Measurements from ENCODE around the gene SNCAIP.
"Not testable (repeated sequence)": the region's sequence is repeated elsewhere in the genome, so short reads cannot be mapped to it uniquely, and the experiment has no call there.

SNCAIP gene

DNA sequence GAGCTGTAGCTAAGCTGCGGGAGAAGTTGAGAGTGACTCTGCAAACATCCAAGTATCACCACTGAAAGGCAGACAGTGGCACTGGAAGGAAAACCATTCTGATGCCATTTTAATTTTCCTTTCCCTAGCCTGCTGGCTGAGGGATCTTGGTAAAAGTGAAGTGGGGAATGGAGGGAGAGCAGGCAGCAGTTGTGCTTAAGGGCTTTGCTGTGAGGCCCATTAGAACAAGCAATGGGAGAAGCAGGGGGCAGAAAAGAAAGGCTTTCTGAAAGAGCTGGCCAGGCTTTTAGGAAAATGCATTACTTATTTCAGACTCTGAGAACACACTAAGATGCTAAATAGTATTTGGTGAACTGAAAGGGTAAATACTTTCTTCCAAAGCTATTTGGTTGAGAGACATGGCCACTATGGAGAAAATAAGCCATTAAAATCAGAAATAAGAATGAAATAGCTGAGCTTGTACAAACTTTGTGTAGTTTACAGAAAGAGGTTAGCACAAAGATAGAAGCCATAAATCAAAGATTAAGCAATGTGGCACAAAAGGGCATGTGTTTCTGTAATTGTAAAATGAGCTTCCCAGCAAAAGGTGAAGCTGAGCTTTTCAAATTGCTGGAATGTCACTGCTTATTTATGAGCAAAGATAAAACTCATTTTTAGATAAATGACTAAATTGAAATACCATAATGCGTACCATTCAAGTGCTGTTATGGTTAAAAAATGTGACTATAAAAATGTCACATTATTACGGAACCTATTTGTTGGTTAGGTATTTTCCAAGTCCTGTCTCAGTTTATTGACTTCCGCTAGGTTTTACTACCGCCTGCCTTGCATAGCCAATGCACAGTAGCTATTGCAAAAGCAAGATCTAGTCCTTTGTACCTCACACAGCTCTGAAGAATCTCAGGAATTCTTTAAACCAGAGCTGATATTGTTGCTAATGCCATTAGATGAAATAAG lies 20.8 kb downstream of the SNCAIP start:
- Mint-ChIP-seq H3K4me1 (ENCODE audit: low read depth) (no peaks in the 10 kb centered on the region), H3K36me3 (no peaks in the 10 kb centered on the region), H3K27me3 (peaks cover 4% of the 10 kb centered on the region), H3K9me3 (ENCODE audit: low read depth) (no peaks in the 10 kb centered on the region), H3K4me3 (no peak overlapping the region), H3K27ac (no peak overlapping the region)

DNA sequence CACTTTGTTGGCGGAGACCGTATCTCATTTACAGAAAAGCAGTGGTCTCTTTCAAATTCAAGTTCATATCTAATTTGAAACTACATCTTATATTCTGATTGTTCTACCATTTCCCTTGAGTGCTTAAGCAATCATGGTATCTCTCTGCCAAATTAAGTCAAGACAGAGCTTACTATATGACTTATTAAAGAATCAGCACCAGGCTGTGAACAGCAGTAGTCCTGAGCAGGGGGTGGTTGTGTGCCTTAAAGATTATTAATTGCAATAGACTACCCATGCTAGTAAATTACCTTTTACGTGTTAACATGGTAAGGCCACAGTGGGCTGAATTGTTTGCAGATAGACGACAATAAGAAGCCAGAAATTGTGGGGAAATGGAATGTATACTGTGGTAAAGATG lies 21.5 kb downstream of the SNCAIP start:
- no peak overlapping the region for H3K27ac Mint-ChIP-seq
- no peaks in the 10 kb centered on the region for H3K36me3 Mint-ChIP-seq
- no peak overlapping the region for H3K4me3 Mint-ChIP-seq
- no peaks in the 10 kb centered on the region for H3K9me3 Mint-ChIP-seq (ENCODE audit: low read depth)
- peaks cover 4% of the 10 kb centered on the region for H3K27me3 Mint-ChIP-seq
- H3K4me1 Mint-ChIP-seq (ENCODE audit: low read depth), result no peaks in the 10 kb centered on the region

DNA sequence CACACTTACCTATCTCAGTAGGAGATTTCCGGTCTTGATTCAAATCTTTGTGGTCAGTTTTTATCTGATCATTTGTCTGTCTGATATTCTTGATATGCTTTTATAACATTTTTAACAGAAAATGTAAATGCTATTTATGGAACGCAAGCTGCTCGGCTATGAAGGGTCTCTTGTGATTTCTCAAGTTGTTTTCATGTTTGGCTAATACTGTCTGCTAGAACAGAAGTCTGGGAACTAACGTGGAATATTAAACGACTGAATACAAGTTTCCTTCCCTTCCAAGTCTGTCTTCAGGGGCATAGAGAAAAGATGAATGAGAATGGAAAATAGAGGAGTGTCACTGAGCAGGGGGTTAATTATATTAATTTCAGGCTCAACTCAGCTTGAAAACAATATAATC lies 27.6 kb downstream of the SNCAIP start:
- Mint-ChIP-seq H3K9me3 (ENCODE audit: low read depth) (no peaks in the 10 kb centered on the region), H3K27me3 (peaks cover 5% of the 10 kb centered on the region), H3K4me3 (no peak overlapping the region), H3K27ac (no peak overlapping the region), H3K36me3 (no peaks in the 10 kb centered on the region), H3K4me1 (ENCODE audit: low read depth) (no peaks in the 10 kb centered on the region)

DNA sequence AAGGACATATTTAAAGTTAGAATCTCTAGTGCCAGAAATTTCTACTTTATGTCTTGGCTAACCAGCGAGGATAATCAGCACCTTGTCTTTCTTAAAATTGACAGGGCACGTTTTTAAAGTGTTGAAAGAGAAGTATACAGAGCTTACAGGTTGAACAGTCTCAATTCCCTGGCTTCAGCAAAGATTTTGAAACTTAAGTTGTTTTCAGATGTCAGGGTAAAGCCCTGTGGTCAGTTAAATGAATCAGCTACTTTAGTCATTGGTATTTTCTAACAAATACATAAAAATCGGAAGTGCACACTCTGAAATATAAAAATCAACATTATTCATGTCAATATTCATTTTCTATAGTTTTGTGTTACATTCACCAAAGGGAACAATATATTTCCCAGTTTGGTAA lies 29.1 kb downstream of the SNCAIP start:
- H3K27me3 Mint-ChIP-seq, result peaks cover 5% of the 10 kb centered on the region
- no peaks in the 10 kb centered on the region for H3K9me3 Mint-ChIP-seq (ENCODE audit: low read depth)
- H3K36me3 Mint-ChIP-seq, result no peaks in the 10 kb centered on the region
- no peak overlapping the region for H3K4me3 Mint-ChIP-seq
- H3K27ac Mint-ChIP-seq, result no peak overlapping the region
- no peaks in the 10 kb centered on the region for H3K4me1 Mint-ChIP-seq (ENCODE audit: low read depth)

DNA sequence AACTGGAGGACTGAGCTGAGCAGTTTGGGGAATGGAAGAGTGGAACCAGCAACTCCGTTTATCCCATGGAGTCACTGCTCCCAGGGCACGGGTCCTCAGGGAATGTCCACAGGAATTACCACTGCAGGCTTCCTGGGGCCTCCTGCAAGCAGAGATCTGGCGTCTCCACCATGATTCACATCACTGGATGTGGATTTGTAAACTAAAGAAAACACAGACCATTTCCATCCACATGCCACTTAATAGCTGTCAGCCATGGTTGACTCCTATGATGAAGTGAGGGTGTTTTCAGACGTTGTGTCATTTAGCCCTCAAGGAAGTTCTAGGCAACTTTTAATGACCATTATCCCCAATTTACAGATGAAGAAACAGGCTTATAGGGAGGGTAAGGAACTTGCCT lies 30.2 kb downstream of the SNCAIP start:
- no peaks in the 10 kb centered on the region for H3K9me3 Mint-ChIP-seq (ENCODE audit: low read depth)
- no peaks in the 10 kb centered on the region for H3K4me1 Mint-ChIP-seq (ENCODE audit: low read depth)
- peaks cover 3% of the 10 kb centered on the region for H3K27me3 Mint-ChIP-seq
- no peak overlapping the region for H3K4me3 Mint-ChIP-seq
- H3K36me3 Mint-ChIP-seq, result no peaks in the 10 kb centered on the region
- H3K27ac Mint-ChIP-seq, result no peak overlapping the region

DNA sequence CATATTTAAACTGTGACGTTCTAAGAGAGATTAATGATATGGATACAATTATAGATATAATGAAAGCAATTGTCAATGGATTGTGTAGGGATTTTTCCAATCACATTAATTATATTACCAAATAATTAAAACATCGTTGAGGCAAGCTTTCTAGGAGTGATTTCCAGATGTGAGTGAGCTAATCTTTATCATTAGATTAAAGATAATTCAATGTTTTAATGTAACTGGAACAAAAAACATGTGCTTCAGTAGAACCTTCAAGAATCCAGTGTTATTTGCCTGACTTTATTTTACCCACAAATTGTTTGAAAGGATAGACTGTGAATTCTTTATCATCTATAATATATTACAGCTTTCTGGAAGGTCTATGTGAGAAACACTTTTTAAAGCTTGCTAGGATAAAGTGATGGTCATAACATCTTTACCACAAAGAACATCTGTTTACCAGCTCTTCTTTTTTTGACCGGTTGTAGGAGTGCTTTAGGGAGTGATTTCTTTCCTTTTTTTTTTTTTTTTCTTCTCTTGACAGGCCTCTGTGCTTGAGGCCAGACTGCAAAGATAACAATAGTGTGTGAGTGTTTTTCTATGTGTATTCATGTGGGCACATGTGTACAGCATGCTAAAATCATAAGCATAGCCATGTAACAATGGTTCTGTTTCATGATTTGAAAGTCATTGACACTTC lies 35.0 kb downstream of the SNCAIP start:
- Mint-ChIP-seq H3K9me3 (ENCODE audit: low read depth) (no peaks in the 10 kb centered on the region), H3K36me3 (no peaks in the 10 kb centered on the region), H3K4me3 (no peak overlapping the region), H3K4me1 (ENCODE audit: low read depth) (no peaks in the 10 kb centered on the region), H3K27me3 (no peaks in the 10 kb centered on the region), H3K27ac (no peak overlapping the region)

DNA sequence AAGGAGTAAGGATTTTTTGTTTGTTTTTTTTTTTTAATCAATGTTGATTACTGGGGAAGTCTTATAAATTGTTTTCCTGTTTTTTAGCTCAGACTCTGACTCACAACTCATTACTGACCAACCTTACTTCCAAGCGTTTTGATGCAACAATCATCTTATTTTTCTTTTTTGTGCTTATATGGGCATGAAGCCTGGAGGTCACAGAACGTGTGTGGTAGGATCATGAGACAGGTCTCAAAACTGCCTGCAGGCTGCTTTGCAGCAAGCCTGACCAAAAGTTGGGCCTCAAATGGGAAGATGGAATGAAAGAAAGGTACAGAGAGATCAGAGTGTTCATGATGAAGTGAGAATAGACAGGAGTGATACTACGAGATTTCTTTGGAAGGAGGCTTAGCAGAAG lies 38.5 kb downstream of the SNCAIP start:
- Mint-ChIP-seq H3K27me3 (no peaks in the 10 kb centered on the region), H3K27ac (no peak overlapping the region), H3K36me3 (no peaks in the 10 kb centered on the region), H3K9me3 (ENCODE audit: low read depth) (no peaks in the 10 kb centered on the region), H3K4me1 (ENCODE audit: low read depth) (no peaks in the 10 kb centered on the region), H3K4me3 (no peak overlapping the region)

DNA sequence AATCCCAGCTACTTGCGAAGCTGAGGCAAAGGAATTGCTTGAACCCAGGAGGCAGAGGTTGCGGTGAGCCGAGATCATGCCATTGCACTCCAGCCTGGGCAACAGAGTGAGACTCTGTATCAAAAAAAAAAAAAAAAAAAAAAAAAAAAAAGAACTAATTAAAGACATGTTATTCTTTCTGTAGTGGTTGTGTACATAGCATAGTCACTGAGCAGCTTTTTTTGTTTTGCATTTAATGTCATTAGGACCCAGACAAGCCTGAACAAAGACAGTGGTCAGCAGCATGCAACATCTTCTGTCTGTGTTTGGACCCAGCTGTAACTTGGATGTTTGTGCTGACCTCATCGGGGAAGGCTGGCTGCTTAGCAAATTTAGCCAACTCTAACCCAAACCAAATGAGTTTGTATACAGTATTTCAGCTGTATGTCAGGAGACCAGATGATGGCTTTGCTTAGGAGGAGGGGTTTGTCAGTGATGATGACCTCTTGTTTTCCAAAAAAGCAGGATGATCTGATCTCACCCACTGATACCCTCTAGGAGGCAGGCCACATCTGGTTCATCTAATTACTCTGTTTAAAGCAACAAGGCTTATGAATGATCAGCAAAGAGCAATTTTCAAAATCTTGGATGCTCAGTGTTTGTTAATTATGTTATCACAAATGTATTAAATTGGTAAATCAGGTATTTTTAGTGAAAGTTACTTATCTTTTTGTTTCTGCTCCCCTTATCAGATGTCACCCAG lies 39.5 kb downstream of the SNCAIP start:
- no peaks in the 10 kb centered on the region for H3K4me1 Mint-ChIP-seq (ENCODE audit: low read depth)
- H3K36me3 Mint-ChIP-seq, result no peaks in the 10 kb centered on the region
- no peaks in the 10 kb centered on the region for H3K9me3 Mint-ChIP-seq (ENCODE audit: low read depth)
- H3K27me3 Mint-ChIP-seq, result no peaks in the 10 kb centered on the region
- no peak overlapping the region for H3K4me3 Mint-ChIP-seq
- H3K27ac Mint-ChIP-seq, result no peak overlapping the region

DNA sequence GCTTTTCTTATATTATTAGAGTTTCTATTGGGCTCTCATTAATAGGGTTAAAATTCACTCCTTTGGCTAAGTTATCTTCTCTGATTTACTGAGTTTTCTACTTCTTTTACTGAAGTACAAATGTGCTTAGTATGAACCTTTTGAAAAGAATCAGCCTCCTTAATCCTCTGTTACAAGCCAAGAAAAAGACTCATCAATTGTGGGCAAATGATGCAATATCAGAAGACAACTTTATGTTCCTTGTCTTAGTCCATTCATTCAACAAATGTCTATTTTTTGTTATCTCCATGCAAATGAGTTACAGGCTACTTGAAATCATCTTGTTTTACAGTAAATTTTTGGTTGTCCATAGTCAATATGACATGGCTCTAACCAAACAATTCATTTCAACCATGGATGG lies 40.3 kb downstream of the SNCAIP start:
- H3K4me1 Mint-ChIP-seq (ENCODE audit: low read depth), result no peaks in the 10 kb centered on the region
- no peaks in the 10 kb centered on the region for H3K36me3 Mint-ChIP-seq
- H3K27me3 Mint-ChIP-seq, result no peaks in the 10 kb centered on the region
- H3K27ac Mint-ChIP-seq, result no peak overlapping the region
- no peak overlapping the region for H3K4me3 Mint-ChIP-seq
- no peaks in the 10 kb centered on the region for H3K9me3 Mint-ChIP-seq (ENCODE audit: low read depth)

DNA sequence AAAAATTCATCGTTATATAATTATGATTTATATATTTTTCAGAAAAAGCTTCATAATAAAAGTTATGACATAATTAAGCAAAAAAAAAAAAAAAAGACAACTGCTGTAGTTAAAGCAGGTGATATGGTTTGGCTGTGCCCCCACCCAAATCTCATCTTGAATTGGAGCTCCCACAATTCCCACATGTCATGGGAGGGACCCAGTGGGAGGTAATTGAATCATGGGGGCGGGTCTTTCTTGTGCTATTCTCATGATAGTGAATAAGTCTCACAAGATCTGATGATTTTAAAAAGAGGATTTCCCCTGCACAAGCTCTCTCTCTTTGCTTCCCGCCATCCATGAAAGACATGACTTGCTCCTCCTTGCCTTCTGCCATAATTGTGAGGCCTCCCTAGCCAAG lies 41.3 kb downstream of the SNCAIP start:
- not testable (repeated sequence) for H3K27me3 Mint-ChIP-seq; H3K36me3 Mint-ChIP-seq; H3K9me3 Mint-ChIP-seq (ENCODE audit: low read depth); H3K27ac Mint-ChIP-seq; H3K4me3 Mint-ChIP-seq; H3K4me1 Mint-ChIP-seq (ENCODE audit: low read depth)

DNA sequence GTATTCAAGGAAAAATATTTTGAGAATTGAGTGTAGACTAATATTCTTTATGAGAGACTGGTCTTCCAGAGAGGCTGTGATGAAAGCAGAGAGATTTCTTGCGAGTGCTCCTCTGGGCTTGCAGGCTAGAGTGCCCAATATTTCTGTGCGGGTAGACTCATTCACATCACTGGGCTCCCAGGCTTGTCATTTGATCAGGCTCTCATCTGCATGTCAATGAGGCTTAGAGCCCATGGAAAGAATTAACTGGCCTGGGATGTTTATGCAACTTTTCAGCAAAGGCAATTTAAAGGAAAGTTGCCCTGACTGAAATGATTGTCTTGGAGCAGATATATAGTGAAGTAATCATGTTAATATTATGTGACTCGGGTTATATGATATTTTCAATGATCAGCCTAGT lies 42.3 kb downstream of the SNCAIP start:
- no peak overlapping the region for H3K27ac Mint-ChIP-seq
- no peaks in the 10 kb centered on the region for H3K4me1 Mint-ChIP-seq (ENCODE audit: low read depth)
- no peak overlapping the region for H3K4me3 Mint-ChIP-seq
- no peaks in the 10 kb centered on the region for H3K27me3 Mint-ChIP-seq
- no peaks in the 10 kb centered on the region for H3K36me3 Mint-ChIP-seq
- no peaks in the 10 kb centered on the region for H3K9me3 Mint-ChIP-seq (ENCODE audit: low read depth)

DNA sequence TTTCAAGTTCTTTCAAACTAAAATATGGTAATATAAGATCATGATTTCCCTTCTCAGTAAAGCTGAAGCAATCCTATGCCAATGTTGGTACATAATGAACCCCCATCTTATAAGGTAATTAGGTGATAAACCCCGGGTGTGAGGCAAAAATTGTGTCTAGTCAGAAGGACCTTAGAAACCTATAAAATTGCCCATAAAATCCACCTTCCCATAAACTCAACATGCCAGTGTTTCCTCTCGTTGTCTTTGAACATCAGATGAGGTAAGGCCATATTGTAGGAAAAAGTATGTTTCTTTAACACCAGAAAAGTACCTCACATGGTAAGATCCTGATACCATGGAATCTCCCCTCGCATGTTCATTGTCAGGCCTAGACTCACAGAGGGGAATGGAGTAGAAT lies 43.3 kb downstream of the SNCAIP start:
- Mint-ChIP-seq H3K36me3 (no peaks in the 10 kb centered on the region), H3K27me3 (no peaks in the 10 kb centered on the region), H3K4me1 (ENCODE audit: low read depth) (no peaks in the 10 kb centered on the region), H3K9me3 (ENCODE audit: low read depth) (no peaks in the 10 kb centered on the region), H3K27ac (no peak overlapping the region), H3K4me3 (no peak overlapping the region)

DNA sequence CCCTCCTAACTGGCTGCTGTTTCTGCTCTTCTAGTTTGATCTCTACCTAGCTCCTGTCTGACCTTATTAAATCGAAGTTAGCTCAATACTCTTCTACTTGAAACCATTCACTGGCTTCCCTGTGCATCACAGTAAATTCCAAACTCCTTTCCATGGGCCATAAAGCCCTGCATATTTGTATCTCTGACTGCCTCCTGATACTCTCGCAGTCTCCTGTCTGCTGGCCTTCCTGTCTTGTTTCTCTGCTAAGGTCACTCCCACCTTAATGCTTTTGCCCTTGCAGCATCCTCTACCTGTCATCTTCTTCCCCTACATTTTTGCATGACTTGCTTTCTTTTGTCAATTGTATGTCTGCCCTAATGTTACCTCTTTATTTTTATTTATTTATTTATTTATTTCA lies 44.8 kb downstream of the SNCAIP start:
- no peaks in the 10 kb centered on the region for H3K27me3 Mint-ChIP-seq
- H3K4me1 Mint-ChIP-seq (ENCODE audit: low read depth), result no peaks in the 10 kb centered on the region
- H3K9me3 Mint-ChIP-seq (ENCODE audit: low read depth), result no peaks in the 10 kb centered on the region
- H3K4me3 Mint-ChIP-seq, result no peak overlapping the region
- no peaks in the 10 kb centered on the region for H3K36me3 Mint-ChIP-seq
- no peak overlapping the region for H3K27ac Mint-ChIP-seq

DNA sequence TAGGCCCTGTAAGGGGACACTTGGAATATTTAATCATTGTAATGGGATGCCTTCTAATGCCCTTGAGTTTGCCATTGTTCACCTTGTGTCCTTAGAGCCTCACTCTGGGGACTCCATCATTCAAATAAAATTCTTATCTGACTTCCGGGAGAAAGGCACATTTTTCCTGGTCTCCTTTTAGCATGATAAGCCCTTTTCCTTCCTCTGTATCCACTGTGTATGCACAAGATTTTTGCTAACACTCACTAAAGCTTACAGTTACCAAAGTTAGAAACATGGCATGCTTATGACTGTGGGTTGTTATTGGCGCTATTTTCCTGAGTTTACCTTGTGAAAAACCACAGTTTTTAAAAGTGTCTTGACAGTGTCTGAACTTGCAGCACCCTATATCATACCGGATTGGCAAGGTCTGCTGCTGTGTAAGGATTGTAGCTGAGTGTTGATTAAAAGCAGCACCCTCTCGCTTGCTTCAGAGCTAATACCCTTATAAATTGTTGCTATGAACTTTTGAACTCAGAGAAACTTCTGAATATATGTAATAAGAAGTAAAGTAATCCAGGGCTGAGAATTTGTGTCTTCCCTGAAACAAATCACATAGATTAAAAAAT lies 46.4 kb downstream of the SNCAIP start:
- Mint-ChIP-seq H3K9me3 (ENCODE audit: low read depth) (no peaks in the 10 kb centered on the region), H3K4me1 (ENCODE audit: low read depth) (no peaks in the 10 kb centered on the region), H3K36me3 (no peaks in the 10 kb centered on the region), H3K27ac (no peak overlapping the region), H3K4me3 (no peak overlapping the region), H3K27me3 (no peaks in the 10 kb centered on the region)

DNA sequence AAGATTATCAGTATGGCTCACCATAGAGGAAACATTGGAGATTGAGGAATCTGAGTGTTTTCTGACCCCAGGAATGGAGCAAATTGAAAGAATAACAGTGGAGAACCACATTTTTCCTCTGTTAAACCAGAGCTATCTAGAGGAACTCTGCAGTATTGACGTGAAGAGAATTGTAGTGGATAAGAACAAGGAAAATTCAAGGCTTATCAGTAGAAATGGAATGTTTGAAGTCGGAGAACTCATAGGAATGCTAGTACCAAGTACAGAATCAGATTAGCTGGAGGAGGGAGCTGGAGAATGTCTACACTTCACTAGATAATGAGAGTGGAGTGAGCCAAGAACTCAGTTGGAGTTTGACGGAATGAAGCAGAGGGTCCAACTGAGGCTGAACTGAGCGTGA lies 50.3 kb downstream of the SNCAIP start:
- no peak overlapping the region for H3K27ac Mint-ChIP-seq
- H3K4me3 Mint-ChIP-seq, result no peak overlapping the region
- H3K36me3 Mint-ChIP-seq, result no peaks in the 10 kb centered on the region
- no peaks in the 10 kb centered on the region for H3K4me1 Mint-ChIP-seq (ENCODE audit: low read depth)
- no peaks in the 10 kb centered on the region for H3K9me3 Mint-ChIP-seq (ENCODE audit: low read depth)
- H3K27me3 Mint-ChIP-seq, result no peaks in the 10 kb centered on the region

All from activated naive CD8-positive, alpha-beta T cell (primary cell).